ENCODE results near the gene PRDM8.

The PRDM8 gene

GRCh38 chr4:80196922-80197573, at the start of gene PRDM8:
Gene PRDM8, plus strand, starts transcription at chr4:80197503. Its CDS starts 2,578 bp downstream, at chr4:80200081.
- Mint-ChIP-seq H3K27ac (no peak within 1 kb of the TSS), H3K9me3 (no peaks in the 10 kb centered on the region)

GRCh38 chr4:80150387-80151180, 46.7 kb upstream of the PRDM8 start:
- H3K27me3 Mint-ChIP-seq = no peaks in the 10 kb centered on the region
- no peaks in the 10 kb centered on the region for H3K36me3 Mint-ChIP-seq

More at GRCh38 chr4:80196922-80197573, at the start of gene PRDM8:
- peaks cover 30% of the 10 kb centered on the region for H3K4me1 Mint-ChIP-seq
- H3K36me3 Mint-ChIP-seq = peaks cover 5% of the 10 kb centered on the region
- H3K27me3 Mint-ChIP-seq = peaks cover 17% of the 10 kb centered on the region
- H3K4me3 Mint-ChIP-seq = peak within 1 kb of the TSS; percentile 89

DNA sequence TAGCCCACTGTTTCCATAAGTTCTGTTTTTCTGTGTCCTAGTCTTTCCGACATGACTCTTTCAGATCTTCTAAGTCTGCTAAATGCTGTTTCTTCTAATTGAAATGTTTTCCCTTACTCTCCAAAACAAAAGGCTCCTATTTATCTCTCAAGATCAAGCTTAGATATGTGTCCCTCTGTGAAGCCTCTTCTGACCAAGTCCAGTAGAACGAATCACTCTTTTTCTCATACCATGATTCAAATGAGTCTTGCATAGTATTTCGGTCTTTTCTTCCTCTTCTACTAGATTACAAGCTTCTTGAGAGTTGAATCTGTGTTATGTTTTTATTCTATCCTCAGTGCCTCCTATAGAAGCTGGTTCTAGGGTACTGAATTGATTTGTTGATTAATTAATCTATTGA, 45.3 kb upstream of the PRDM8 start:
- H3K4me1 Mint-ChIP-seq = peaks cover 21% of the 10 kb centered on the region
- no peak overlapping the region for H3K27ac Mint-ChIP-seq
- H3K27me3 Mint-ChIP-seq = no peaks in the 10 kb centered on the region
- no peaks in the 10 kb centered on the region for H3K9me3 Mint-ChIP-seq
- H3K36me3 Mint-ChIP-seq = no peaks in the 10 kb centered on the region
- H3K4me3 Mint-ChIP-seq = no peak overlapping the region

More at GRCh38 chr4:80150387-80151180, 46.7 kb upstream of the PRDM8 start:
- Mint-ChIP-seq H3K4me3 (no peak overlapping the region), H3K27ac (no peak overlapping the region), H3K9me3 (no peaks in the 10 kb centered on the region), H3K4me1 (peaks cover 20% of the 10 kb centered on the region)

- peak overlapping the region; percentile 51 for H3K4me3 Mint-ChIP-seq
Measured at GRCh38 chr4:80153874-80154544, 43.3 kb upstream of the PRDM8 start.

DNA sequence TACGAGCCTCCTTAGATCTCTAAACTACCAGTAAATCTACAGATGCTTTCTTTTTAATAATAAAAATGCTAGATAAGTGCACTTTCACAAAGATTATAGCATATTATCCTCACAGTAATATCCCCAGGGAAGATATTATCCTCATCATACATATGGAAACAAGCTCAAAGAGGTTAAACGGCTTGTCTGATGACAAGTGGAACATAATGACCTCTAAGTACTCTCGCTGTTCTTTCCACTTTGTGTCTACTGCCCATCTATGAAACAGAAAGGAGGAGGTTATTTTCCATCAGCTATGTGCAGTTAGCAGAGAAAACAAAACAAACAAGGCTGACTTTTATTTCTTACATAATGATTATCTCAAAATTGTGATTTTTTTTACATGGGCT, 42.8 kb upstream of the PRDM8 start:
- H3K27ac Mint-ChIP-seq = peak overlapping the region; percentile 68

More at GRCh38 chr4:80153874-80154544, 43.3 kb upstream of the PRDM8 start:
- H3K36me3 Mint-ChIP-seq = no peaks in the 10 kb centered on the region
- no peaks in the 10 kb centered on the region for H3K27me3 Mint-ChIP-seq
- peaks cover 29% of the 10 kb centered on the region for H3K4me1 Mint-ChIP-seq
- H3K9me3 Mint-ChIP-seq = no peaks in the 10 kb centered on the region
- H3K27ac Mint-ChIP-seq = peak overlapping the region; percentile 68

GRCh38 chr4:80155316-80155982, 41.9 kb upstream of the PRDM8 start:
- Mint-ChIP-seq H3K27ac (no peak overlapping the region), H3K36me3 (no peaks in the 10 kb centered on the region), H3K4me3 (no peak overlapping the region), H3K27me3 (no peaks in the 10 kb centered on the region), H3K9me3 (no peaks in the 10 kb centered on the region), H3K4me1 (peaks cover 29% of the 10 kb centered on the region)

More for the DNA sequence above, 42.8 kb upstream of the PRDM8 start:
- H3K9me3 Mint-ChIP-seq = no peaks in the 10 kb centered on the region
- peak overlapping the region; percentile 38 for H3K4me3 Mint-ChIP-seq
- H3K36me3 Mint-ChIP-seq = no peaks in the 10 kb centered on the region
- no peaks in the 10 kb centered on the region for H3K27me3 Mint-ChIP-seq
- H3K4me1 Mint-ChIP-seq = peaks cover 29% of the 10 kb centered on the region

- Mint-ChIP-seq H3K27me3 (no peaks in the 10 kb centered on the region), H3K4me1 (peaks cover 29% of the 10 kb centered on the region), H3K4me3 (no peak overlapping the region), H3K36me3 (no peaks in the 10 kb centered on the region), H3K27ac (no peak overlapping the region), H3K9me3 (no peaks in the 10 kb centered on the region)
Measured at GRCh38 chr4:80156410-80156809, 40.9 kb upstream of the PRDM8 start.

DNA sequence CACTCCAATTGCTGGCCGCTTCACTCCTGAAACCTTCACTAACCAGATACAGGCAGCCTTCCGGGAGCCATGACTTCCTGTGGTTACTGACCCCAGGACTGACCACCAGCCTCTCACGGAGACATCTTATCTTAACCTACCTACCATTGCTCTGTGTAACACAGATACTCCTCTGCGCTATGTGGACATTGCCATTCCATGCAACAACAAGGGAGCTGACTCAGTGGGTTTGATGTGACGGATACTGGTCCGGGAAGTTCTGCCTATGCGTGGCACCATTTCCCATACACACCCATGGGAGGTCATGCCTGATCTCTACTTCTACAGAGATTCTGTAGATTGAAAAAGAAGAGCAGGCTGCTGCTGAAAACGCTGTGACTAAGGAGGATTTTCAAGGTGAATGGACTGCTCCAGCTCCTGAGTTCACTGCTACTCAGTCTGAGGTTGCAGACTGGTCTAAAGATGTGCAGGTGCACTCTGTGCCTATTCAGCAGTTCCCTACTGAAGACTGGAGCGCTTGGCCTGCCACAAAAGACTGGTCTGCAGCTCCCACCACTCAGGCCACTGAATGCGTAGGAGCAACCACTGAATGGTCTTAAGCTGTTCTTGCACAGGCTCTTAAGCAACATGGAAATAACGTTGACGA, 35.8 kb upstream of the PRDM8 start:
- no peaks in the 10 kb centered on the region for H3K9me3 Mint-ChIP-seq
- H3K36me3 Mint-ChIP-seq = no peaks in the 10 kb centered on the region
- H3K4me1 Mint-ChIP-seq = peaks cover 15% of the 10 kb centered on the region

DNA sequence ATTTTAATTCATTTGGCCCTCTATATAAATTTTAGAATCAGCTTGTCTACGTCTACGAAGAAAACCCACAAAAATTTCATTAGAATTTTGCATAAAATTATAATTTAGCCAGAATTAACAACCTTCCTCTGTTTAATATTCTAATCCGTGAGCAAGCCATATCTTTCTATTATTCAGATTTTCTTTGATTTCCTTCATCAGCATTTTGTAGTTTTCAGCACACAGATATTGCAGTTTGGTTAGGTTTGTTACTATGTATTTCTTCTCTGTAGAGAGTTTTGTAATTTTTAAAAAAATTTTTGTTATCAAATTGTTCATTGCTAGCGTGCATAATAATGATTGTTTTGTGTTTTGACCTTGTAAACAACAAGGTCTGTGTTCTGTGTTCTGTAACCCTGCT, 34.9 kb upstream of the PRDM8 start:
- H3K4me1 Mint-ChIP-seq = peaks cover 10% of the 10 kb centered on the region
- no peak overlapping the region for H3K27ac Mint-ChIP-seq
- H3K4me3 Mint-ChIP-seq = no peak overlapping the region
- no peaks in the 10 kb centered on the region for H3K9me3 Mint-ChIP-seq
- no peaks in the 10 kb centered on the region for H3K27me3 Mint-ChIP-seq
- no peaks in the 10 kb centered on the region for H3K36me3 Mint-ChIP-seq

More for the DNA sequence above, 35.8 kb upstream of the PRDM8 start:
- Mint-ChIP-seq H3K4me3 (no peak overlapping the region), H3K27ac (no peak overlapping the region), H3K27me3 (no peaks in the 10 kb centered on the region)

DNA sequence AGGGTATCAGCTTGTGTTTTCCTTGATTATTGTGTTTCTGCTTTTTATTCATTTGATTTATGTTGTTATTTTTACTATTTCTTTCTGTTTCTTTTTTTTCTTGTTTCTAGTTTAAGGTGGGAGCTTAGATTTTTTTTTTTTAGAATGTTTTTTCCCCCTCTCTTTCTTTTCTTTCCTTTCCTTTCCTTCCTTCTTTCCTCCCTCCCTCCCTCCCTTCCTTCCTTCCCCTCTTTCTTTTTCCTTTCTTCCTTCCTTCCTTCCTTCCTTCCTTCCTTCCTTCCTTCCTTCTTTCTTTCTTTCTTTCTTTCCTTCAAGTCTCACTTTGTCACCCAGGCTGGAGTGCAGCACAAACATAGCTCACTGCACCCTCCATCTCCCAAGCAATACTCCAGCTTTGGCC, 31.4 kb upstream of the PRDM8 start:
- H3K9me3 Mint-ChIP-seq = no peaks in the 10 kb centered on the region
- H3K27ac Mint-ChIP-seq = no peak overlapping the region
- no peaks in the 10 kb centered on the region for H3K36me3 Mint-ChIP-seq
- no peak overlapping the region for H3K4me3 Mint-ChIP-seq
- peaks cover 13% of the 10 kb centered on the region for H3K4me1 Mint-ChIP-seq
- H3K27me3 Mint-ChIP-seq = no peaks in the 10 kb centered on the region

- Mint-ChIP-seq H3K27ac (peak overlapping the region; percentile 77), H3K4me1 (peaks cover 54% of the 10 kb centered on the region), H3K27me3 (no peaks in the 10 kb centered on the region), H3K9me3 (no peaks in the 10 kb centered on the region), H3K4me3 (no peak overlapping the region), H3K36me3 (no peaks in the 10 kb centered on the region)
Measured at GRCh38 chr4:80171251-80171650, 26.1 kb upstream of the PRDM8 start.

- Mint-ChIP-seq H3K27ac (peak overlapping the region; percentile 77), H3K36me3 (no peaks in the 10 kb centered on the region), H3K4me3 (peak overlapping the region; percentile 68), H3K4me1 (peaks cover 54% of the 10 kb centered on the region), H3K27me3 (no peaks in the 10 kb centered on the region), H3K9me3 (no peaks in the 10 kb centered on the region)
Measured at GRCh38 chr4:80171656-80172055, 25.6 kb upstream of the PRDM8 start.

GRCh38 chr4:80172203-80172602, 25.1 kb upstream of the PRDM8 start:
- Mint-ChIP-seq H3K4me3 (peak overlapping the region; percentile 68), H3K27ac (peak overlapping the region; percentile 77), H3K4me1 (peaks cover 54% of the 10 kb centered on the region), H3K36me3 (no peaks in the 10 kb centered on the region), H3K27me3 (no peaks in the 10 kb centered on the region), H3K9me3 (no peaks in the 10 kb centered on the region)

DNA sequence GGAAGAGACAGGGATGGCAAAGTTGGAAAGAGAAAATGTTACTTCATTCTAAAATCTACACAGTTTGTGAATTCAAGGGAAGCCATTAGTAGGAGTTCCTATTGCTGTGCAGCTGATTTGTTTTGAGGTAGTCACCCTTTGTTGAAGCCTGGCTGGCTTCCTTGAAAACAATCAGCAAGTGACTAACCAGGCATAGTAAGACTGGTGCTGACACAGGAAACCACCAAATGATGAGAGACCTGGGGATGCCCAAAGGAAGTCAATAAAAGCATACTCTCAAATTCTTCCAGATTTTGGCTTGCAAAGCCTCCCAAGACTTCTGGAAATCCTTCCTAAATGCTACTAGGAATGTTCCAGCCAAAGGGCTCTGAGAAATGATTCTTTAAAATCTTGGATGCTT, 23.9 kb upstream of the PRDM8 start:
- H3K27me3 Mint-ChIP-seq = no peaks in the 10 kb centered on the region
- H3K4me3 Mint-ChIP-seq = peak overlapping the region; percentile 68
- peak overlapping the region; percentile 77 for H3K27ac Mint-ChIP-seq
- H3K4me1 Mint-ChIP-seq = peaks cover 54% of the 10 kb centered on the region
- H3K36me3 Mint-ChIP-seq = no peaks in the 10 kb centered on the region
- no peaks in the 10 kb centered on the region for H3K9me3 Mint-ChIP-seq

- Mint-ChIP-seq H3K36me3 (no peaks in the 10 kb centered on the region), H3K27ac (peak overlapping the region; percentile 56), H3K4me1 (peaks cover 54% of the 10 kb centered on the region), H3K27me3 (no peaks in the 10 kb centered on the region), H3K9me3 (no peaks in the 10 kb centered on the region), H3K4me3 (peak overlapping the region; percentile 20)
Measured at GRCh38 chr4:80173841-80174240, 23.5 kb upstream of the PRDM8 start.

Measured in activated naive CD4-positive, alpha-beta T cell treated with anti-CD3 and anti-CD28 coated beads, Interleukin-2, amount 50 U/mL, for 24 hours (primary cell).